GM23248 (cell line): ENCODE data around the gene PLIN1.

Source experiments
- EZH2 ChIP-seq: fragments of 200-600 bp; sonication (generic); IDR thresholded peaks from 2 replicates; pipeline ENCODE4 v1.6.1; 2018; ENCODE audit warnings: antibody characterized with exemption, mild to moderate bottlenecking; ENCODE audit not compliant: insufficient read depth, poor library complexity, severe bottlenecking
- EZH2phosphoT487 ChIP-seq: fragments of 200-600 bp; sonication (generic); IDR thresholded peaks from 2 replicates; pipeline ENCODE4 v1.6.1; 2018; ENCODE audit warnings: antibody characterized with exemption, moderate library complexity, mild to moderate bottlenecking, low read depth; ENCODE audit not compliant: insufficient read depth

DNA sequence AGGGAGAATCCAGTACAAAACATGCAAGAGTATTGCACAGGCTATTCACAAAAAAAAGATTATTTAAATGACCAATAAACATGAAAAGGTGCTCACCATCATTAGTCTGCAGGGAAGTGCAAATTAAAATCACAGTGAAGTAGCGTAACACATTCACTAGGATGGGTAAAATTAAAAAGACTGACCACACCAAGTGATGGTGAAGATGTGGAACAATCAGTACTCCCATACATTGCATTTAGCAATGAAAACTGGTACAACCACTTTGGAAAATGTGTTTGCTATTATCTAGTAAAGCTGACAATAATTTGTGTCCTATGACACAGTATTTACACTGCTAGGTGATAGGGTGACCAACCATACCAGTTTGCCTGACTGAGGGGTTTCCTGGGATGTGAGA lies 45.5 kb upstream of the PLIN1 start:
- TF ChIP-seq EZH2 (no peak), EZH2phosphoT487 (no peak)
